Left lung (tissue), 10 donors: ENCODE measurements around the gene ARAP1. TPM values are rescaled to one million over a fixed set of nuclear protein-coding genes. Genes with fewer than 3 reads are reported as not detected.
A peak's percentile ranks its signal among the peaks of the same experiment; 100 is the strongest.

Source experiments
- ATAC-seq: fragments of 200-7000 bp; cut with Tn5 transposase; one replicate; pipeline ENCODE4 v1.9.1; 2020; ENCODE audit warnings: moderate library complexity
- DNase-seq, 4 donors: peaks; one replicate each; pipeline ENCODE4 v3.0.0-alpha.2; 2013 to 2020
- H3K27ac ChIP-seq, 2 donors: fragments of 200-600 bp; sonication (generic) in 1 of 2; one replicate each; pipeline versions ENCODE4 v1.5.0 to v1.8.0; 2020 to 2021
- H3K27me3 ChIP-seq, 2 donors: fragments of 200-600 bp; sonication (generic) in 1 of 2; one replicate each; pipeline versions ENCODE4 v1.5.0 to v1.8.0; 2020 to 2021
- H3K36me3 ChIP-seq, 2 donors: fragments of 200-600 bp; sonication (generic) in 1 of 2; one replicate each; pipeline versions ENCODE4 v1.5.0 to v1.8.0; 2020 to 2021
- H3K4me1 ChIP-seq, 2 donors: fragments of 200-600 bp; one replicate each; pipeline ENCODE4 v1.8.0; 2021
- H3K4me3 ChIP-seq, 2 donors: fragments of 200-600 bp; sonication (generic) in 1 of 2; one replicate each; pipeline versions ENCODE4 v1.5.0 to v1.8.0; 2020 to 2021; ENCODE audit warnings: mild to moderate bottlenecking in 1 of 2
- H3K9me3 ChIP-seq, 2 donors: fragments of 200-600 bp; sonication (generic) in 1 of 2; one replicate each; pipeline versions ENCODE4 v1.5.0 to v1.8.0; 2020 to 2021
- CTCF ChIP-seq, 2 donors: fragments of 200-600 bp; sonication (generic) in 1 of 2; IDR thresholded peaks; one replicate each; pipeline versions ENCODE4 v1.5.0 to v1.8.0; 2021; ENCODE audit warnings: antibody characterized with exemption in 2 of 2
- intact Hi-C, 2 donors: fragments of 100-400 bp; cut with DNase I; formaldehyde crosslinking; loops; one replicate each; pipeline versions ENCODE4 v1.11.2 to v1.14.2; 2022
- polyA plus RNA-seq, 6 donors: library from polyadenylated mRNA; unstranded; fragments of 120-200 nt; gene quantifications; one replicate each; pipeline ENCODE4 v1.2.1, GENCODE V29; 2013; ENCODE audit not compliant: insufficient read length in 6 of 6
- total RNA-seq, 2 donors: library from RNA; stranded (reverse); fragmentation: NEBNext Ultra II Directional; extraction: Animal tissue kit (Norgen Biotek cat#: 25700); gene quantifications; one replicate each; pipeline ENCODE4 v1.2.1, GENCODE V29; 2021
- donor health status: DM: no; HTN: yes; CAD: no.
- donor health status: DM: no; HTN: no; CAD: no.

ARAP1 gene
- total and polyA plus RNA-seq, 8 donors: 80.0 to 222 (median 97.7) TPM

GRCh38 chr11:72743321-72744221 lies 8.6 kb downstream of the ARAP1 start:
- ATAC-seq (no peak), DNase-seq (peak in 1 of 4 donors; percentile 72)
- peaks cover 30 to 90% of the 10 kb centered on the region in 2 donors for H3K4me1 ChIP-seq
- peak overlapping the region in 1 of 2 donors; percentile 91 for H3K27ac ChIP-seq
- H3K4me3 ChIP-seq: no peak overlapping the region
- intact Hi-C loops: no loop called here
- no peaks in the 10 kb centered on the region for H3K9me3 ChIP-seq
- no peaks in the 10 kb centered on the region for H3K27me3 ChIP-seq
- TF ChIP-seq CTCF (IDR thresholded peaks at IDR 0.05): no peak
- H3K36me3 ChIP-seq: no peaks in the 10 kb centered on the region

DNA sequence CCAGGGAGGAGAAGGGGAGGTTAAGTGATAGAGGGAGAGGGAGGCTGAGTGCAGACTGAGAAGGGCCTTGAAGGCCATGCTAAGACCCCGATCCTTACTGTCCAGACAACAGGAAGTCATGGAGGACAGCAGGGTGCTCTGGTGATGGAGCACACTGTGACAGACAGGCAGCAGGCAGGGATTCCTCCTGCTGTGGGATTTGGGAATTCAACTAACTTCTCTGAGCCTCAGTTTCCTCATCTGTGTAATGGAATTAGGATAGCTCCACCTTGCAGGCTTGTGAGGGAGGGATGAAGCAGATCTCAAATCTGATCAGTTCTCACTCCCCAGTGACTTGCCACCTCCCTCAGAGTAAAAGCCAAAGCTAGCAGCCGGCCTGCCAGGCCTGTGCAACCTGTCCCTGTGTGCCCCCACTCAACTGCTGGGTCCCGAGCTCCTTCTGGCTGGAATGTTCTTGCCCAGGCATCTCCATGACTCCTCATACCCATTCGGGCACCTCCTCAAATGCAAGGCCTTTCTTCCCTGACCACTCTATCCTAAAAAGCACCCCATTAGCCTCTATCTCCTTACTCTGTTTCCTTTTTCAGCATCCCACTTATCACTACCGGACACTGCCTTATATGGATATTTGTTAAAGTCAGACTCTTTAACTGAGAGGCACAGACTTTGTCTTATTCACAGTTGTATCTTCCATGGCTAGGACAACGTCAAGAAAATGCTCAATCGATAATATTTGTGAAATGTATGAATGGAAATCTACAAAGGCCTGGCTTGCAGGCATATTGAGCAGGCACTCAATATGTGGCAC lies 9.5 kb downstream of the ARAP1 start:
- DNase-seq: peak in 1 of 4 donors; percentile 35
- no peaks in the 10 kb centered on the region for H3K36me3 ChIP-seq
- H3K4me3 ChIP-seq: no peak overlapping the region
- peak overlapping the region; percentile 83 to 91 for H3K27ac ChIP-seq
- H3K9me3 ChIP-seq: no peaks in the 10 kb centered on the region
- H3K4me1 ChIP-seq: peaks cover 33 to 97% of the 10 kb centered on the region in 2 donors
- TF ChIP-seq CTCF (IDR thresholded peaks at IDR 0.05): no peak
- no peak for ATAC-seq
- no peaks in the 10 kb centered on the region for H3K27me3 ChIP-seq
- intact Hi-C loops: no loop called here

DNA sequence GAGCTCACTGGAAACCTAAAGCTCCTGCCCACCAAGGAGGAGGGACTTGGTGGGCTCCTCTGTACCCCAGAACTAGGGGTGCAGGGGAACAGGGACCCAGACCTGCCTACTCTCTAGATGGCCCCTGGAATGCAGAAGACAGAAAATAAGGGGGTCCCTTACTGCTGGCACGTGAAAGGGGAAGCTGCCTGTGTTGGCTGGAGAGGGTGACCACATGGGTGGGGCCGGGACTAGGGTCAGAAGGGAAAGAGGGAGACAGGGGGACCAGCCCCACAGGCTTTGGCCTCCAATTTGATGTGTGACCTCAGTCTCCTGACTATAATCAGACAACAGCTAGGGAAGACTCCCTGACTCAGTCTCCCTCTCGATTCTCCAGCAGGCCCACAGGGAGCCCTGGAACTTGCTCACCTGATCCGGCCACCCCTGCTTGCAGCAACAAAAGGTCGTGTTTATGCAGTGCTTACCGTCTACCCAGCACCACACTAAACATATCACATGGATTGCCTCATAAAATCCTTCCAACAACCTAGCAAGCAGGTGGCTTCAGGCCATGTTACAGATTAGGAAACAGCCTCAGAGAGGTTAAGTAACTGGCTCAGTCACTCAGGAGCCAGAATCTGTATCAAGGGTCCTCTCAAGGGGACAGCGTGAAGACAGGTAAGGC lies 10.2 kb downstream of the ARAP1 start:
- ATAC-seq: peak; percentile 8
- H3K9me3 ChIP-seq: no peaks in the 10 kb centered on the region
- peaks cover 39 to 97% of the 10 kb centered on the region in 2 donors for H3K4me1 ChIP-seq
- DNase-seq: peak in 2 of 4 donors; percentile 66 to 67
- no peak overlapping the region for H3K4me3 ChIP-seq
- H3K27ac ChIP-seq: peak overlapping the region; percentile 83 to 91
- no peaks in the 10 kb centered on the region for H3K27me3 ChIP-seq
- no peak for TF ChIP-seq CTCF (IDR thresholded peaks at IDR 0.05)
- H3K36me3 ChIP-seq: no peaks in the 10 kb centered on the region
- intact Hi-C loops: no loop called here

GRCh38 chr11:72741429-72741833 lies 10.8 kb downstream of the ARAP1 start:
- ATAC-seq (peak; percentile 16), DNase-seq (peak in 2 of 4 donors; percentile 82 to 86)
- no peaks in the 10 kb centered on the region for H3K27me3 ChIP-seq
- H3K36me3 ChIP-seq: no peaks in the 10 kb centered on the region
- no peak for TF ChIP-seq CTCF (IDR thresholded peaks at IDR 0.05)
- peaks cover 39 to 97% of the 10 kb centered on the region in 2 donors for H3K4me1 ChIP-seq
- H3K9me3 ChIP-seq: no peaks in the 10 kb centered on the region
- H3K4me3 ChIP-seq: no peak overlapping the region
- intact Hi-C loops: no loop called here
- peak overlapping the region; percentile 83 to 91 for H3K27ac ChIP-seq
